NCI-H1417 treated with DMSO at 0.1 percent for 48 hours (cell line): ENCODE measurements around the gene PCNX3.

ENCODE experiments used
- DNase-seq: peaks from one replicate; lab custom pipeline; 2025; lab: John Stamatoyannopoulos, UW

The PCNX3 gene

GRCh38 chr11:65640483-65641296 lies 25.1 kb downstream of the PCNX3 start:
- DNase-seq = no peak

- no peak for DNase-seq
These were observed 25.9 kb downstream of the PCNX3 start for GRCh38 chr11:65641297-65642013.

DNA sequence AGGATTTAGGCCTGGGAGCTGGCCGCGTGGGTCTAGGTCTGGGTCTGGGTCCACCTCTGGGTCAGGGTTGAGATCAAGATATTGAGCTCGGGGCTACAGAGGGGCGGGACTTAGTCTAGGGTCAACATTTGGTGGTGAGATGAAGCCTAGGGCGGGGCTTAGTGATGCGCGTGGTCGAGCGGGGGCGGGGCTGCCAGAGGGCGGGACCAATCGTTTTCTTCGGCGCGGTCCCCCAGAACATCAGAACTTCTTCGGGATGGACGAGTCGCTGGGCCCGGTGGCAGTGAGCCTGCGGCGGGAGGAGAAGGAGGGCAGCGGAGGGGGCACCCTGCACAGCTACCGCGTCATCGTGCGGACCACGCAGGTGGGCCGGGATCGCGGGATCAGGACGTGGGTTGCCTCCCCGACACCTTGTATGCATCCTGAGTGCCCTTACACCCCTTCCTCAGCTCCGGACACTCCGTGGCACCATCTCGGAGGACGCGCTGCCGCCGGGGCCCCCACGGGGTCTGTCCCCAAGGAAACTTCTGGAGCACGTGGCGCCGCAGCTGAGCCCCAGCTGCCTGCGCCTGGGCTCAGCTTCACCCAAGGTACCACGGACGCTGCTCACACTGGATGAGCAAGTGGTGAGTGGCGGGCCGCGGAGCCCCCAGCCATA lies 26.6 kb downstream of the PCNX3 start:
- DNase-seq = no peak

- no peak for DNase-seq
These were observed 28.4 kb downstream of the PCNX3 start for GRCh38 chr11:65643971-65644370.

DNA sequence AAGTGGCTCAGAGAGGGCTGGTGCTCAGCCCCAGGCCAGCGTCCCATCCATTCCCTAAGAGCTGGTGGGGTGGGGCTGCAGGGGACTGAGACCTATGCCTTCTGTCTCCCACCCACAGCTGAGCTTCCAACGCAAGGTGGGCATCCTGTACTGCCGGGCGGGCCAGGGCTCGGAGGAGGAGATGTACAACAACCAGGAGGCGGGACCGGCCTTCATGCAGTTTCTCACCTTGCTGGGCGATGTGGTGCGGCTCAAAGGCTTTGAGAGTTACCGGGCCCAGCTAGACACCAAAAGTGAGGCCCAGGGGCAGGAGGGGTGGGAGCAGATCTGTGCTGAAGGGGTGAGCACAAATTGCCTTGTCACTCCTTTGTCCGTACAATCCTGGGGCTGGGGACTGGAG lies 29.3 kb downstream of the PCNX3 start:
- no peak for DNase-seq

- DNase-seq = no peak
These were observed 30.1 kb downstream of the PCNX3 start for GRCh38 chr11:65645710-65646109.

DNA sequence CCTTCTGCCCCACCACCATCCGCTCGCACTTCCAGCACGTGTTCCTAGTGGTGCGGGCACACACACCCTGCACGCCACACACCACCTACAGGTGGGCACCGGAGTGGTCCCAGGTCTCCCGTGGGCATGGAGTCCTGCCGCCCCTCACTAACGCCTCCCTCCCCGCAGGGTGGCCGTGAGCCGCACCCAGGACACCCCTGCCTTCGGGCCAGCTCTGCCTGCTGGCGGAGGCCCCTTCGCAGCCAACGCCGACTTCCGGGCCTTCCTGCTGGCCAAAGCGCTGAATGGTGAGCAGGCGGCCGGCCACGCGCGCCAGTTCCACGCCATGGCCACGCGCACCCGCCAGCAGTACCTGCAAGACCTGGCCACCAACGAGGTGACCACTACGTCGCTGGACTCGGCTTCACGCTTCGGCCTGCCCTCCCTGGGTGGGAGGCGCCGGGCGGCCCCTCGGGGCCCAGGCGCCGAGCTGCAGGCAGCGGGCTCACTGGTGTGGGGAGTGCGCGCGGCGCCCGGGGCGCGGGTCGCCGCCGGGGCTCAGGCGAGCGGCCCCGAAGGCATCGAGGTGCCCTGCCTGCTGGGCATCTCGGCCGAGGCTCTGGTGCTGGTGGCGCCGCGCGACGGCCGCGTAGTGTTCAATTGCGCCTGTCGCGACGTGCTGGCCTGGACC lies 30.8 kb downstream of the PCNX3 start:
- no peak for DNase-seq

GRCh38 chr11:65646958-65647701 lies 31.6 kb downstream of the PCNX3 start:
- no peak for DNase-seq

DNA sequence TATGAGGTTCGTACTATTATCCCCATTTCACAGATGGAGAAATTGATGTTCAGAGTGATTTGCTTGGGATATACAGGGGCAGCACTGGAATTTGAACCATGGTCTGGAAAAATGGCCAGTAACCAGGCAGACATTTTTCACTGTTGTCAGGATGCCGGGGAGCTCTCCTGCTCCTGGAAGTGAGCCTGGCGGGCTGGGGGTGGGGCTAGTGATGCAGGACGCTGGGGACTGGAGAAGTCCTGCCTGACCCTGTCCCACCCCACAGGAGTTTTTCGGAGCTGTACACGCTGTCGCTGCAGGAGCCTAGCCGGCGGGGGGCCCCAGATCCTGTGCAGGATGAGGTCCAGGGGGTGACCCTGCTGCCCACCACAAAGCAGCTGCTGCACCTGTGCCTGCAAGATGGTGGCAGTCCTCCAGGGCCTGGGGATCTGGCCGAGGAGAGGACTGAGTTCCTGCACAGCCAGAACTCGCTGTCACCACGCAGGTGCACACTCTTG lies 33.5 kb downstream of the PCNX3 start:
- no peak for DNase-seq

GRCh38 chr11:65649656-65650546 lies 34.3 kb downstream of the PCNX3 start:
- no peak for DNase-seq

DNA sequence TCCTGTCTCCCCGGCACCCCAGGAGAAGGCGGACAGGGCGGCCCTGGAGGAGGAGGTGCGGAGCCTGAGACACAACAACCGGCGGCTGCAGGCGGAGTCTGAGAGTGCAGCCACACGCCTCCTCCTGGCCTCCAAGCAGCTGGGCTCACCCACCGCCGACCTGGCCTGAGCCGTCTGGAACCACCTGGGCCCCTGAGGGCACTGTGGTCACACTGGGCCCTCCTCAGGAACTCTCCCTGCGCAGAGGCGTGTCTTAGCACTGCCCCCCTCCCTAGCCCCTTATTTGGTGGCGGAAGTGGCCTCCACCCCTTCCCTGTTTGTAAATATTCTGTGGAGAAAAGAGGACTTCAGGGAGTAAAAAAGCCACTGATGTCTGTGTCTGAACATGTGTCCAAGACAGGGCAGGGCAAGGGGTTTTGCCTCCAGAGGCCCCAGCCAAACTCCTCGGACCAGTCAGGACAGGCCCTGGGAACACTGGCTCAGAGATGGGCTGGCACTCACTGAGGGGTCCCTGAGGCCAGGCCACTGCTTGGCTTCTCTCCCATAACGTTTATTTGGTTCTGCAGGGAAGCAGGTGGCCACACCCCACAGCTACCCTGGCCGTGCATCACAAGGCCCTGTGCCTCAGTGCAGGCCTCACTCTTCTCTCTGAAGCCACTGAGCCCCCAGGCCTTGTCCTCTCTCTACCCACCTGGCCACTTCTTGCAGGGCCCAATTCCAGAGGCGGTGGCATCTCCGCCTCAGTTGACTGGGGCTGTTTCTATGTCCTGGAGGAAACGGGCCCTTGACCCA lies 35.2 kb downstream of the PCNX3 start:
- no peak for DNase-seq

- DNase-seq = no peak
These were observed 35.7 kb downstream of the PCNX3 start for GRCh38 chr11:65651339-65651588.

- no peak for DNase-seq
These were observed 36.3 kb downstream of the PCNX3 start for GRCh38 chr11:65651589-65652510.

GRCh38 chr11:65652511-65653228 lies 37.1 kb downstream of the PCNX3 start:
- DNase-seq = peak; percentile 86

DNA sequence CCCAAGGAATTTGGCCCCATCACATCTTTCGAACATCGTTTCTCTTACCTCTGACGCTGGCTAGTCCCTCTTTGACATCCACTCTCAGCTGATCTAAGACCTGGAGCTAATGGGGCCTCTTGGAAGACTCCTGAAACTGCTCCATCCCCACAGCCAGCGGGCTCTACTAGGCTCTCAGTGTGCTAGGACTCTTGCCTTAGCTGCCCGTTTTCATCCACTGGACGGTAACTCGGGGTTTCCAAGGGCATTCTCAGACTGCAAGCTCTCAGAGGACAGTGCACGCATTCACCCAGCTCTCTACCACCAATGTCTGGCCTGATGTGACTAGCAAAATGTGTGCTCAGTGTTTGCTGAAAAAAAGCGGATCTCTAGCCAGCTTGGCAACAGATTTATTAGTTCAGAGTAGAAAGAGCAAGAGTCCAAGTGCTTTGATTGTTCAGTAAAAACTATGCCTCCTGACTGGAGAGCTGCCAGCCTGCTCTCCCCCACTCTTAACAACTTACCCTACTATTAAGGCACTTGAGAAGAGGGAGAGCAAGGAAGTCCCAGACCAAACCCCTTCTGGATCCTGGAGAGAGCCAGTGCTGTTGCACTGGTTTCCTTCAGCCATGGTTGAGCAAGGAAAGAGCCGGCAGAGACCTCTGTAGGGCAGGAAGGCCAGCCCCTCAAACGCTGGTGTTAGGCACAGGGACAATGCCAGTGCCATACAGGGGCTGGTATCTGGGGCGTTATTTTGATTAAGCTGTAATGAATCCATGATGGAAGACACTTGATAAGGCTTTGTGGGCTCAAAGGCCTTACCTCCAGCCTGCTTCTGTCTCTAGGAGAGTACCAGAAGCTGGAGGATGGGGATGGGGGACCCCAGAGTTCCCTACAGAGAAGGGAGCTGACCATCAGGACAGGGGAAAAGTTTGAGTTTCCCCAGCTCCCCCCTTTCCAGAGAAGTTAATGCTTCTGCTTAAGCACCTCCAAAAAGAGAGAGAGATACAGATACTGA lies 38.0 kb downstream of the PCNX3 start:
- DNase-seq = no peak

GRCh38 chr11:65654375-65655349 lies 39.1 kb downstream of the PCNX3 start:
- DNase-seq = no peak
